ENCODE measurements around the gene ZFAND2B.

DNA sequence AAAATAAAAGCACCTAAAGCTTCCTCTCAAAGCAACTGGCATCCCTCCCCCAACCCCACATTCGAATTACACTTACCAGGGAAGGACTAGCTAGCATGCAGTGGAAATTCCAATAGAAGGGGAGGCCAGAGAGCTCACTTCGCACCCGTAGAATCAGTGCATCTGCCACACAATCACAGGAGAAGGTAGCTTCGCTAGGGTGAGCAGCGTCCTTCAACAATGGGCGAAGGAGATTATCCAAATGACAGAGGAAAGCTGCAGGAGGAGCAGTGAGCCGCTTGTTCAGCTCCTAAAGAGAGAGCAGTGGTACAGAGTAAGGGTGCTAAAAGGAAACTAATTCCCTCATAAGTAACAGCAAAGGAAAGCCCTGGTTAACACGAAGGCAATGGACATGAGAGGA is 49.2 kb upstream of the ZFAND2B start:
- TF ChIP-seq POLR2A (IDR thresholded peaks at IDR 0.05; ENCODE audit: borderline replicate concordance, extremely low read depth, insufficient read depth, insufficient read length) (no peak), YY1 (IDR thresholded peaks at IDR 0.05; ENCODE audit: extremely low read depth, insufficient replicate concordance, low read depth, low read length) (no peak), JUND (IDR thresholded peaks at IDR 0.05) (no peak), EZH2 (IDR thresholded peaks at IDR 0.05) (no peak), CEBPB (IDR thresholded peaks at IDR 0.05; ENCODE audit: low read depth) (no peak), ZNF274 (IDR thresholded peaks at IDR 0.05; ENCODE audit: low read depth, low read length) (no peak)
- TF ChIP-seq, protein P1, sequence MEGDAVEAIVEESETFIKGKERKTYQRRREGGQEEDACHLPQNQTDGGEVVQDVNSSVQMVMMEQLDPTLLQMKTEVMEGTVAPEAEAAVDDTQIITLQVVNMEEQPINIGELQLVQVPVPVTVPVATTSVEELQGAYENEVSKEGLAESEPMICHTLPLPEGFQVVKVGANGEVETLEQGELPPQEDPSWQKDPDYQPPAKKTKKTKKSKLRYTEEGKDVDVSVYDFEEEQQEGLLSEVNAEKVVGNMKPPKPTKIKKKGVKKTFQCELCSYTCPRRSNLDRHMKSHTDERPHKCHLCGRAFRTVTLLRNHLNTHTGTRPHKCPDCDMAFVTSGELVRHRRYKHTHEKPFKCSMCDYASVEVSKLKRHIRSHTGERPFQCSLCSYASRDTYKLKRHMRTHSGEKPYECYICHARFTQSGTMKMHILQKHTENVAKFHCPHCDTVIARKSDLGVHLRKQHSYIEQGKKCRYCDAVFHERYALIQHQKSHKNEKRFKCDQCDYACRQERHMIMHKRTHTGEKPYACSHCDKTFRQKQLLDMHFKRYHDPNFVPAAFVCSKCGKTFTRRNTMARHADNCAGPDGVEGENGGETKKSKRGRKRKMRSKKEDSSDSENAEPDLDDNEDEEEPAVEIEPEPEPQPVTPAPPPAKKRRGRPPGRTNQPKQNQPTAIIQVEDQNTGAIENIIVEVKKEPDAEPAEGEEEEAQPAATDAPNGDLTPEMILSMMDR (IDR thresholded peaks at IDR 0.05 in 2 of 3, conservative IDR thresholded peaks at IDR 0.05 in 1 of 3; ENCODE audit: borderline replicate concordance in 1 of 3, insufficient read depth in 1 of 3, low read depth in 2 of 3, low read length in 2 of 3), result no peak
- TF ChIP-seq, protein P2, sequence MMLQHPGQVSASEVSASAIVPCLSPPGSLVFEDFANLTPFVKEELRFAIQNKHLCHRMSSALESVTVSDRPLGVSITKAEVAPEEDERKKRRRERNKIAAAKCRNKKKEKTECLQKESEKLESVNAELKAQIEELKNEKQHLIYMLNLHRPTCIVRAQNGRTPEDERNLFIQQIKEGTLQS (IDR thresholded peaks at IDR 0.05), result no peak
- TF ChIP-seq, protein P3, sequence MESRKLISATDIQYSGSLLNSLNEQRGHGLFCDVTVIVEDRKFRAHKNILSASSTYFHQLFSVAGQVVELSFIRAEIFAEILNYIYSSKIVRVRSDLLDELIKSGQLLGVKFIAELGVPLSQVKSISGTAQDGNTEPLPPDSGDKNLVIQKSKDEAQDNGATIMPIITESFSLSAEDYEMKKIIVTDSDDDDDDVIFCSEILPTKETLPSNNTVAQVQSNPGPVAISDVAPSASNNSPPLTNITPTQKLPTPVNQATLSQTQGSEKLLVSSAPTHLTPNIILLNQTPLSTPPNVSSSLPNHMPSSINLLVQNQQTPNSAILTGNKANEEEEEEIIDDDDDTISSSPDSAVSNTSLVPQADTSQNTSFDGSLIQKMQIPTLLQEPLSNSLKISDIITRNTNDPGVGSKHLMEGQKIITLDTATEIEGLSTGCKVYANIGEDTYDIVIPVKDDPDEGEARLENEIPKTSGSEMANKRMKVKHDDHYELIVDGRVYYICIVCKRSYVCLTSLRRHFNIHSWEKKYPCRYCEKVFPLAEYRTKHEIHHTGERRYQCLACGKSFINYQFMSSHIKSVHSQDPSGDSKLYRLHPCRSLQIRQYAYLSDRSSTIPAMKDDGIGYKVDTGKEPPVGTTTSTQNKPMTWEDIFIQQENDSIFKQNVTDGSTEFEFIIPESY (IDR thresholded peaks at IDR 0.05; ENCODE audit: extremely low read depth, insufficient replicate concordance, low read length), result no peak
